ENCODE data around the gene CBX2.

- TF ChIP-seq CTCF (IDR thresholded peaks at IDR 0.05; ENCODE audit: borderline replicate concordance, extremely low read depth, low read length, poor library complexity, severe bottlenecking) (no peak), EZH2 (IDR thresholded peaks at IDR 0.05; ENCODE audit: borderline replicate concordance, low read depth, low read length, severe bottlenecking) (no peak)
Observed at GRCh38 chr17:79819085-79819484, 41.1 kb downstream of the CBX2 start.

Measured in DND-41 (cell line).